HepG2 (cell line): ENCODE measurements around the gene GPAM. TPM values are rescaled to one million over a fixed set of nuclear protein-coding genes. Genes with fewer than 3 reads are reported as not detected.

Experiments used
- CCAR2 ChIP-seq: fragments of 200-400 bp; formaldehyde crosslinking; optimal IDR thresholded peaks from 2 replicates; pipeline ENCODE3; 2018; ENCODE audit warnings: low read depth, mild to moderate bottlenecking, low read length, moderate library complexity
- CEBPG ChIP-seq: IDR thresholded peaks from 2 replicates; pipeline ENCODE4 v1.6.1; 2016
- KIAA2018 ChIP-seq: sonication (generic); formaldehyde crosslinking; IDR thresholded peaks from 2 replicates; pipeline ENCODE4 v1.5.0; 2020; ENCODE audit warnings: mild to moderate bottlenecking, missing genetic modification reagents, borderline replicate concordance
- KMT2B ChIP-seq: IDR thresholded peaks from 2 replicates; pipeline ENCODE4 v1.6.1; 2016; ENCODE audit warnings: missing genetic modification reagents, missing compliant biosample characterization
- MAFF ChIP-seq: IDR thresholded peaks from 2 replicates; pipeline ENCODE4 v1.6.1; 2011; ENCODE audit warnings: low read depth, low read length, improper control_type of control experiment
- MTA1 ChIP-seq: sonication (generic); formaldehyde crosslinking; IDR thresholded peaks from 2 replicates; pipeline ENCODE4 v1.4.0; 2020; ENCODE audit warnings: missing genetic modification reagents, mild to moderate bottlenecking, borderline replicate concordance
- RORA ChIP-seq: sonication (generic); formaldehyde crosslinking; IDR thresholded peaks from 2 replicates; pipeline ENCODE4 v1.5.0; 2020; ENCODE audit warnings: mild to moderate bottlenecking, missing genetic modification reagents, moderate library complexity
- SOX6 ChIP-seq, 2 experiments: fragments of 450-650 bp in 1 of 2; sonication (generic) in 1 of 2; formaldehyde crosslinking in 1 of 2; IDR thresholded peaks; 2 replicates each; pipeline versions ENCODE4 v1.4.0 to v1.6.1; 2017 to 2020; ENCODE audit warnings: antibody characterized with exemption in 1 of 2, mild to moderate bottlenecking in 1 of 2, missing genetic modification reagents in 1 of 2
- TFAP4 ChIP-seq: sonication (generic); IDR thresholded peaks from 2 replicates; pipeline ENCODE4 v1.6.1; 2016; ENCODE audit warnings: low read depth, borderline replicate concordance
- USF2 ChIP-seq, 2 experiments: sonication (generic) in 1 of 2; formaldehyde crosslinking in 1 of 2; IDR thresholded peaks; 2 replicates each; pipeline versions ENCODE4 v1.5.1 to v1.6.1; 2011 to 2020; ENCODE audit warnings: borderline replicate concordance in 1 of 2, low read depth in 1 of 2, low read length in 1 of 2, mild to moderate bottlenecking in 1 of 2, missing genetic modification reagents in 1 of 2, moderate library complexity in 1 of 2
- ZNF207 ChIP-seq: fragments of 450-650 bp; IDR thresholded peaks from 2 replicates; pipeline ENCODE4 v1.6.1; 2016; ENCODE audit warnings: antibody characterized with exemption, borderline replicate concordance
- ZNF24 ChIP-seq: fragments of 450-650 bp; IDR thresholded peaks from 2 replicates; pipeline ENCODE4 v1.6.1; 2017; ENCODE audit warnings: antibody characterized with exemption, mild to moderate bottlenecking
- ZNF629 ChIP-seq: sonication (generic); formaldehyde crosslinking; conservative IDR thresholded peaks from 2 replicates; pipeline ENCODE4 v1.5.0; 2020; ENCODE audit warnings: missing genetic modification reagents
- ZNF639 ChIP-seq: conservative IDR thresholded peaks from 2 replicates; pipeline ENCODE4 v1.6.1; 2018; ENCODE audit warnings: missing genetic modification reagents
- polyA plus RNA-seq, 8 experiments: library from polyadenylated mRNA; depleted of rRNA in 3 of 8; stranded (reverse) in 7 of 8; unstranded in 1 of 8; fragments of >200 nt; fragmentation: Illumina TruSeq in 4 of 8; extraction: Trizol in 4 of 8; gene quantifications; 2 replicates each; pipeline versions ENCODE4 v1.2.1 to v1.2.3, GENCODE V29; 2011 to 2016; ENCODE audit warnings: low read depth in 4 of 8, missing spikeins in 1 of 8, mixed read lengths in 1 of 8; ENCODE audit not compliant: insufficient read depth in 1 of 8
- total RNA-seq, 5 experiments: library from RNA; depleted of rRNA; stranded (reverse); fragments of >200 nt; fragmentation: Illumina TruSeq; extraction: Trizol; gene quantifications; 2 replicates each; pipeline ENCODE4 v1.2.3, GENCODE V29; 2016; ENCODE audit warnings: low read depth in 1 of 5

Gene GPAM
- total and polyA plus RNA-seq, 2 of the 13 experiments (the other 11 are each of a cell fraction or from before 2014, with no cell fraction given): 36.8 to 140 TPM

GRCh38 chr10:112202561-112203241 is 19.1 kb upstream of the GPAM start (continued):
- TF ChIP-seq CCAR2 (no peak), ZNF639 (CRISPR knock-in tag) (no peak), MAFF (no peak), USF2 (IDR thresholded peaks at IDR 0.05; ENCODE audit: low read depth, low read length) (no peak), USF2 (CRISPR knock-in tag; IDR thresholded peaks at IDR 0.05; ENCODE audit: borderline replicate concordance) (no peak), ZNF207 (no peak), KIAA2018 (no peak), ZNF24 (no peak), SOX6 (IDR thresholded peaks at IDR 0.05) (no peak), SOX6 (CRISPR knock-in tag; IDR thresholded peaks at IDR 0.05) (peak; percentile 53), TFAP4 (no peak), KMT2B (no peak), ZNF629 (CRISPR knock-in tag) (peak; percentile 77), MTA1 (CRISPR knock-in tag) (no peak), RORA (CRISPR knock-in tag) (no peak), CEBPG (CRISPR knock-in tag) (no peak)
